ENCODE results near the gene ABCA8.

The ABCA8 gene

DNA sequence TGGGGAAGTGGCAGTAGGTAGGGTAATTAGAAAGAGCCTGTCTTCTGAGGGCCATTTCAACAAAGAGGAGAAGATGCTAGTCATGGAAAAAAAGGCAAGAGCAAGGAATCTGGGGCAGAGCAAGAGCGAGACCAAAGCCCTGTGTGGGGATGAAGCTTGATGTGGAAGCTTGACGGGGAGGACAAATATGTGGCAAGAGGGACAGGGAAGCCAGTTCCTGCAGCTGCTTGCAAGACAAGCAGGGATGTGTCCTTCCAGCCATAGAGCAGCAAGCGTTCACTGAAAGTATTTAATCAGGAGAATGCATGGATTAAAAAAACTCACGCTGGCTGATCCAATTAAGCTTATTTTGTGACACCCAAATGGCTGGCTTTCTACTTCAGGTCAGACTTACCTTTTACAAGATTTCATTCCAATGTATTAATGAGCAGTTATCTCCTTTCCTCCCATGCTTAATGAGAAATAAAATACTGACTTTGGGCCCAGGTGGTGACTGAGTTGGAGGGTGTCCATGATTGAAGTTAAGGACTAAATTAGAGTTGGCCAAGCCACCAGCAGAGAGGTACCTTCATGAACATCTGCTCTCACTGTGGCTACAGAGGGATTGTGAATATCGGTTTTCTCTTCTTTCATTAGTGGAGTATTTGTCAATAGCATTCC is 76.8 kb downstream of the ABCA8 start:
- Histone ChIP-seq H3K9me3 (ENCODE audit: control insufficient read depth, insufficient read depth, low read depth, low read length) (no peaks in the 10 kb centered on the region), H3K4me3 (ENCODE audit: low read depth, low read length) (no peak overlapping the region), H3K36me3 (ENCODE audit: control insufficient read depth in 2 of 2, insufficient read depth in 1 of 2, low read length in 2 of 2) (no peaks in the 10 kb centered on the region), H3K4me1 (ENCODE audit: control insufficient read depth, insufficient read depth, low read length) (no peaks in the 10 kb centered on the region), H3K27ac (ENCODE audit: extremely low read depth, low read depth, low read length) (no peak overlapping the region)
- CTCF ChIA-PET, result interaction anchor here (0.7 kb wide), 1 partner anchor 15 kb away, joined by 4 read pairs; no protein-coding TSS in a partner anchor
- POLR2A ChIA-PET, result no interaction called here
- no peak for TF ChIP-seq KLF17 (tag by site-specific recombination; IDR thresholded peaks at IDR 0.05)
- no peak for TF ChIP-seq PATZ1 (tag by site-specific recombination; IDR thresholded peaks at IDR 0.05)
- no peak for TF ChIP-seq ZNF433 (tag by site-specific recombination; IDR thresholded peaks at IDR 0.05; ENCODE audit: low read depth)
- no peak for TF ChIP-seq ATF2 (tag by site-specific recombination; IDR thresholded peaks at IDR 0.05; ENCODE audit: low read depth)
- no peak for TF ChIP-seq ZNF202 (tag by site-specific recombination; IDR thresholded peaks at IDR 0.05; ENCODE audit: borderline replicate concordance)
- TF ChIP-seq ZNF169 (tag by site-specific recombination; IDR thresholded peaks at IDR 0.05), result no peak
- TF ChIP-seq, protein P1, sequence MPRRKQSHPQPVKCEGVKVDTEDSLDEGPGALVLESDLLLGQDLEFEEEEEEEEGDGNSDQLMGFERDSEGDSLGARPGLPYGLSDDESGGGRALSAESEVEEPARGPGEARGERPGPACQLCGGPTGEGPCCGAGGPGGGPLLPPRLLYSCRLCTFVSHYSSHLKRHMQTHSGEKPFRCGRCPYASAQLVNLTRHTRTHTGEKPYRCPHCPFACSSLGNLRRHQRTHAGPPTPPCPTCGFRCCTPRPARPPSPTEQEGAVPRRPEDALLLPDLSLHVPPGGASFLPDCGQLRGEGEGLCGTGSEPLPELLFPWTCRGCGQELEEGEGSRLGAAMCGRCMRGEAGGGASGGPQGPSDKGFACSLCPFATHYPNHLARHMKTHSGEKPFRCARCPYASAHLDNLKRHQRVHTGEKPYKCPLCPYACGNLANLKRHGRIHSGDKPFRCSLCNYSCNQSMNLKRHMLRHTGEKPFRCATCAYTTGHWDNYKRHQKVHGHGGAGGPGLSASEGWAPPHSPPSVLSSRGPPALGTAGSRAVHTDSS (tag by site-specific recombination; IDR thresholded peaks at IDR 0.05), result no peak
- TF ChIP-seq ZFP3 (tag by site-specific recombination; IDR thresholded peaks at IDR 0.05; ENCODE audit: low read depth), result no peak
- no peak for TF ChIP-seq ZNF311 (tag by site-specific recombination; IDR thresholded peaks at IDR 0.05; ENCODE audit: borderline replicate concordance)

GRCh38 chr17:68871447-68871846 is 83.7 kb downstream of the ABCA8 start:
- ChIA-PET POLR2A (no interaction called here), CTCF (no interaction called here)
- H3K4me3 ChIP-seq (ENCODE audit: low read depth, low read length), result no peak overlapping the region

More at GRCh38 chr17:68871447-68871846, 83.7 kb downstream of the ABCA8 start:
- TF ChIP-seq ZNF138 (tag by site-specific recombination; IDR thresholded peaks at IDR 0.05; ENCODE audit: borderline replicate concordance) (no peak), ZNF645 (tag by site-specific recombination; IDR thresholded peaks at IDR 0.05) (no peak), GFI1B (tag by site-specific recombination; IDR thresholded peaks at IDR 0.05) (no peak), ZNF776 (tag by site-specific recombination; IDR thresholded peaks at IDR 0.05; ENCODE audit: borderline replicate concordance) (no peak), ATF2 (tag by site-specific recombination; IDR thresholded peaks at IDR 0.05; ENCODE audit: low read depth) (0 out of 2 replicates have a peak, but pooled peaks have one; percentile 10)
- Histone ChIP-seq H3K9me3 (ENCODE audit: control insufficient read depth, insufficient read depth, low read depth, low read length) (no peaks in the 10 kb centered on the region), H3K4me1 (ENCODE audit: control insufficient read depth, insufficient read depth, low read length) (no peaks in the 10 kb centered on the region), H3K36me3 (ENCODE audit: control insufficient read depth in 2 of 2, insufficient read depth in 1 of 2, low read length in 2 of 2) (no peaks in the 10 kb centered on the region), H3K27ac (ENCODE audit: extremely low read depth, low read depth, low read length) (no peak overlapping the region)

Data from HEK293 (cell line).